Activated CD8-positive, alpha-beta memory T cell treated with anti-CD3 and anti-CD28 coated beads for 24 hours (primary cell): ENCODE results near the gene TMEM59L.
"Not testable (repeated sequence)": the region's sequence is repeated elsewhere in the genome, so short reads cannot be mapped to it uniquely, and the experiment has no call there.

ENCODE experiments used
- DNase-seq: peaks from one replicate; pipeline ENCODE4 v3.0.0-alpha.2; 2020

The TMEM59L gene

GRCh38 chr19:18594096-18594823, 18.4 kb upstream of the TMEM59L start:
- peak; percentile 91 for DNase-seq

- no peak for DNase-seq
These were observed 17.8 kb upstream of the TMEM59L start for GRCh38 chr19:18594824-18595373.

- no peak for DNase-seq
These were observed 17.2 kb upstream of the TMEM59L start for GRCh38 chr19:18595475-18595874.

- DNase-seq: no peak
These were observed 15.9 kb upstream of the TMEM59L start for GRCh38 chr19:18596752-18597157.

GRCh38 chr19:18597809-18598660, 14.6 kb upstream of the TMEM59L start:
- DNase-seq: no peak

- no peak for DNase-seq
These were observed 13.2 kb upstream of the TMEM59L start for GRCh38 chr19:18599485-18599884.

GRCh38 chr19:18600692-18601397, 11.8 kb upstream of the TMEM59L start:
- DNase-seq: not testable (repeated sequence)

GRCh38 chr19:18601875-18602274, 10.8 kb upstream of the TMEM59L start:
- no peak for DNase-seq

- DNase-seq: peak; percentile 61
These were observed 9.3 kb upstream of the TMEM59L start for GRCh38 chr19:18603255-18603957.

GRCh38 chr19:18603958-18604819, 8.5 kb upstream of the TMEM59L start:
- no peak for DNase-seq

GRCh38 chr19:18604820-18605159, 7.9 kb upstream of the TMEM59L start:
- no peak for DNase-seq

- DNase-seq: no peak
These were observed 7.5 kb upstream of the TMEM59L start for GRCh38 chr19:18605196-18605545.

- DNase-seq: no peak
These were observed 7.0 kb upstream of the TMEM59L start for GRCh38 chr19:18605546-18606280.

- no peak for DNase-seq
These were observed 6.1 kb upstream of the TMEM59L start, which contains the start of gene CRLF1 for GRCh38 chr19:18606281-18607225. Gene CRLF1 (minus strand): TSS chr19:18606799. CDS start chr19:18606656, 143 bp downstream.

GRCh38 chr19:18607226-18608101, 5.2 kb upstream of the TMEM59L start:
- no peak for DNase-seq

- DNase-seq: no peak
These were observed 4.4 kb upstream of the TMEM59L start for GRCh38 chr19:18608102-18608804.

- DNase-seq: no peak
These were observed 3.6 kb upstream of the TMEM59L start for GRCh38 chr19:18608805-18609716.
